DMS 273 (cell line): Measurements from ENCODE around the gene NCF4.

Source experiments
- DNase-seq: peaks from one replicate; lab custom pipeline; 2025; ENCODE audit not compliant: unreplicated experiment; lab: John Stamatoyannopoulos, UW

The NCF4 gene

DNA sequence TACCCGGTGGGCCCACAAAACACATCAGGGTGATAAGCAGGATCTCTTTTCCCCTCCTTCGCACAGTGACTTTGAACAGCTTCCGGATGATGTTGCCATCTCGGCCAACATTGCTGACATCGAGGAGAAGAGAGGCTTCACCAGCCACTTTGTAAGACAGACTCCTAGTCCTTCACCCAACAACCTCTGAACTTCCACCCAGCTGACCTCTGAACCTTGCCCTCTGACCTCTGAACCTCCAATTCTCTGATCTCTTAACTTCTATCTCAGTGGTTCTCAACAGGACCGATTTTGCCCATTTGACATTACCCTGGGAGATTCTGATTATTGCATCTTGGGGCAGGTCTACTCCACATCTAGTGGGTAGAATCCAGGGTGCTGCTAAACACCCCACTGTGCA lies 3.2 kb downstream of the NCF4 start:
- DNase-seq = no peak

GRCh38 chr22:36864454-36865215 lies 3.8 kb downstream of the NCF4 start:
- no peak for DNase-seq

- DNase-seq = no peak
Measured at GRCh38 chr22:36865346-36865745, 4.5 kb downstream of the NCF4 start.

DNA sequence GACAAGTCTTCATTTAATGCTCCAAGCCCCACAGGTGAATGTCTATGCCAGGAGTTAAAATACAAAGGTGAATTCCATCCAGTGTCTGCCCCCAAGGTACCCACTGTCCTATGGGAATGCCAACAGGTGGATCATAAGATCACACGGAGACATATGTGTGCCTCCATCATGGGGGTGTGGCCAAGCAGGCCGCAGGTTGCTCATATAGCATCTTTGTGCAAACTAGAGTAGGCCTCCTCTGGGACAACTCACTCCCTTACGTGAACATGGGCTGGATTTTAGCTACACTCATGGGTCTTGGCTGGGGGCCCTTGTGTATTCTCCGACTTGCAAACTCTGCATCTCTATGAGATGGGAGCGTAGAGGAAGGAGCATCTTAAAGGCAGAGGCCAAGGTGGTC lies 6.9 kb downstream of the NCF4 start:
- DNase-seq = no peak

GRCh38 chr22:36868546-36869181 lies 7.9 kb downstream of the NCF4 start:
- no peak for DNase-seq

DNA sequence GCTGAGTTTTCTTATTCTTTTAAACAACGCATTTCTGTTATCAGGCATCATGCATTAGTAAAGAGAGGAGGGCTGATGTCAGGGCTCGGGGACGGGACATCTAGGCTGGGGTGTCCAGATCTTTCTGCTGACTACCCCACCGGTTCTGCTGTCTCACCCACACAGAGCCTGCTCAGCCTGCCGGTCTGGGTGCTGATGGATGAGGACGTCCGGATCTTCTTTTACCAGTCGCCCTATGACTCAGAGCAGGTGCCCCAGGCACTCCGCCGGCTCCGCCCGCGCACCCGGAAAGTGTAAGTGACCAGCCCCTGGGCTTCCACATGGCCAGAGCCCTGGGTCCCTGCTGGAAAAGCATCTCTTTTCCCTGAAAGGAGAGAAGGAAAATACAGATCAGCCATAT lies 9.4 kb downstream of the NCF4 start:
- no peak for DNase-seq

GRCh38 chr22:36871669-36872081 lies 10.9 kb downstream of the NCF4 start:
- DNase-seq = no peak

- DNase-seq = no peak
Measured at GRCh38 chr22:36872084-36872483, 11.3 kb downstream of the NCF4 start.

GRCh38 chr22:36872866-36873498 lies 12.2 kb downstream of the NCF4 start:
- no peak for DNase-seq

DNA sequence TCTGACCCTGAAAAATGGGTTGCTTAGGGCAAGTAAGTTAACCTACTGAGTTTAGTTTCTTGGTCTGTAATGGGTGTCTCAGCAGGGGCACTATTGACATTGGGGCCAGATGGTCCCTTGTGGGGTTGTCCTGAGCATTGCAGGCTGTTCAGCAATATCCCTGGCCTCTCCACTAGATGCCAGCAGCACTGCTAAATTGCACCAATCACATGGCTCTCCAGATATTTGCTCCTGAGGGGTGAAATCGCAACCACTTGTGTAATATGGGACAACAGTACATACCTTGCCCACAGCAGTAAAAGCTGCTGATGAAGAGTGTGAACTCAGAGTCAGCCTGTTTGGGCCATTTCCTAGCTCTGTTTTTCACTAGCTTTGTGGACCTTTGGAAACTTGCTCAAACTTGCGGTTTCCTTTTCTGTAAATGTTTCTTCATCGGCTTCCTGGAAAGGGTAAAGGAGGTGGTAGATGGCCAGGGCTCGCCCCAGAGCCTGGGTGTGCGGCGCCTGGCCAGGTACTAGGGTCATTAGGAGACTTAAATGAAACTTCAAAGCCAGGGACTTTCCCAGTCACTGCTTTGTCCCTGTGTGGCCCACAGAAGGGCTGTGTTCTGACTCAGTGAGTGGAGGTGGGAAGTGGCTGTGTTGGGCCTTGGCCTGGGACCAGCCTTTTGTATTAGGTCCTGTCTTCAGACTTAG lies 13.0 kb downstream of the NCF4 start:
- DNase-seq = peak; percentile 64

GRCh38 chr22:36874309-36874696 lies 13.5 kb downstream of the NCF4 start:
- no peak for DNase-seq

DNA sequence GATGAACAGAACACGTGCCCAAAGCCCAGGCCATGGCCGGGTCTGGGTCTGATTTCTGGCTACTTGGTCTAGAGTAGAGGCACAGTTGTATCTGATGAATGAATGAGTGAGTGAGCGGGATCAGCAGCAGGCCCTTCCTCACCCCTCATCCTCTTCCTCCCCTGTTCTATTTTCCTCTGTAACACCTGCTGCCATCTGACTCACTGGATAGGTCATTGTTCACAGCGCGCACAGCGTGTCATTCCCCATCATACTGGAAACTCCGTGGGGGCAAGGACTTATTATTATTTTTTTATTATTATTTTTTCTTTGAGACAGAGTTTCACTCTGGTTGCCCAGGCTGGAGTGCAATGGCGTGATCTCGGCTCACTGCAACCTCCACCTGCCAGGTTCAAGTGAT lies 13.9 kb downstream of the NCF4 start:
- no peak for DNase-seq

DNA sequence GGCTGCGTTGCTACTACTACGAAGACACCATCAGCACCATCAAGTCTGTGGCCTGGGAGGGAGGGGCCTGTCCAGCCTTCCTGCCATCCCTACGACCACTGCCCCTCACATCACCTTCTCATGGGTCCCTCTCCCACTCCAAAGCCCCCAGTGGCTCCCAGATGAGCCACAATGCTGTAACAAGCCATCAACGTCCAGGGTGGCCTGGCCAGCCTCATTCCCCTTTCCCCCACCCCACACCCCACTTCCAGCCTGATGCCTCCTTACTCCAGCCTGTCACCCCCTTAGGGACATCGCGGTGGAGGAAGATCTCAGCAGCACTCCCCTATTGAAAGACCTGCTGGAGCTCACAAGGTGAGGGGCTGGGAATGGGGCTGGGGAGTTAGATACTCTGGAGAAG lies 14.9 kb downstream of the NCF4 start:
- no peak for DNase-seq

DNA sequence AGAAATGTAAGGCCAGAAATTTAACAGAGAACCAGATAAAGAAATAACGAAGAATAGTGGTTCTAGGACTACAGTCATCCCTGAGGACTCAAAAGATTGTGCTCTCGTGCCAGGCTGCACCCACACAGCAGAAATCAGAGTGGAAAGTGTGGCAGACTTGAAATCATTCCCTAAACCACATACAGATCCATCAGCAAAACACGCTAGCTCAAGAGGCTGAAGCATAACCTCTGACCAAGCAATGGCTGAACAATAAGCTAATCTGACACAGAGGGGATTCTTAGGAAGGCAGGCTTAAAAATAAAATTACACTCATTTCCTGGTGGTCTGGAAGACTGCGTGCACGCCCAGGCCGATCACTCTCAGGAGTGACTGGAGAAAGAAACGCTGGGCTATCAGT lies 19.0 kb downstream of the NCF4 start:
- DNase-seq = no peak

- no peak for DNase-seq
Measured at GRCh38 chr22:36881504-36882245, 20.9 kb downstream of the NCF4 start.

DNA sequence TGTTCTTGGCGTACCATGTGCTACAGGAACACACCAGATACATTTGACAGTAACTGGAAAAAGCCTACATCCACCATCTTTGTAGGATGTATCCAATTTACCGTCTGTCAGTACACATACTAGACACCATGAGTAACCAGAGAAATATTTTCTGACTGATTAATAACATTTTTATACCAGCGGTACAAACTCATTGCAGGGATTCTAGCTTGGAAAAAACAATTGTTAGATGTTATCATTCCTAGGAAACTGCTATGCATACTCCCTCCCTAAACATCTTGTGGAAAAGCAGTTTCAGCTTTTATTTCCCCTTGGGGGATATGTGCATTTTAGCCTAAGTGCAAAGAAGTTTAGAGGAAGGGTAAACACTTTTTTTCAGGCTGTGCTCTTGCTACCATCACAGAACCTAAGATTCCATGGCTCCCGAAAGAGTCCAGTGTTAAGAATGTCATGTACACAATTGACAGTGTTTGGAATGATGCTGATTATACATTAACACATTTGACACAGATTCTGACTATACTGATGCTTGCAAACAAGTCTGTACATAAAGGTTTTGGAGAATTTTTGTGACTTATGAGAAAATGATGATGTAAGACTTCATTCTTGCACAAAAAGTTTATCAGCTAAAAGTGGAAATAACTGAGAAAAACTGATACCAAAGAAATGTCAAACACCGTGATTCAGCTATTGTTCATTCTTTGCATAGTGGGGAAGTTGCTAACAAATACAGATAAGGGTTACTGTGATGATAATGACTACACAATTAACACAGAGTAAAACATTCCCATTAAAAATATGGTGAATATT lies 23.7 kb downstream of the NCF4 start:
- DNase-seq = no peak

- no peak for DNase-seq
Measured at GRCh38 chr22:36885474-36885873, 24.7 kb downstream of the NCF4 start.

GRCh38 chr22:36886016-36886415 lies 25.2 kb downstream of the NCF4 start:
- no peak for DNase-seq

GRCh38 chr22:36887162-36887561 lies 26.4 kb downstream of the NCF4 start:
- DNase-seq = no peak

GRCh38 chr22:36891646-36892045 lies 30.8 kb downstream of the NCF4 start:
- no peak for DNase-seq
